DOHH2 (cell line): ENCODE data around the gene EPDR1.

ENCODE experiments used
- CTCF ChIP-seq: fragments of 200-600 bp; sonication (generic); IDR thresholded peaks from one replicate; pipeline ENCODE4 v1.5.1; 2014; ENCODE audit warnings: antibody characterized with exemption, mild to moderate bottlenecking, low read depth, low read length; ENCODE audit not compliant: poor library complexity, severe bottlenecking
- EZH2phosphoT487 ChIP-seq: fragments of 200-600 bp; sonication (generic); IDR thresholded peaks from 2 replicates; pipeline ENCODE4 v1.6.1; 2017; ENCODE audit warnings: borderline replicate concordance, mild to moderate bottlenecking, antibody characterized with exemption, low read length, moderate library complexity, mixed read lengths

- no peak for TF ChIP-seq CTCF
- TF ChIP-seq EZH2phosphoT487: no peak
Measured at GRCh38 chr7:37977243-37977642, 56.8 kb downstream of the EPDR1 start.
